GM21576 (cell line): ENCODE data around the gene RAC3.

Experiments
- ATAC-seq: cut with Tn5 transposase; IDR thresholded peaks from one replicate; pipeline ENCODE4 v1.9.1; 2021; ENCODE audit warnings: mild to moderate bottlenecking, moderate library complexity; ENCODE audit not compliant: unreplicated experiment

Gene RAC3

DNA sequence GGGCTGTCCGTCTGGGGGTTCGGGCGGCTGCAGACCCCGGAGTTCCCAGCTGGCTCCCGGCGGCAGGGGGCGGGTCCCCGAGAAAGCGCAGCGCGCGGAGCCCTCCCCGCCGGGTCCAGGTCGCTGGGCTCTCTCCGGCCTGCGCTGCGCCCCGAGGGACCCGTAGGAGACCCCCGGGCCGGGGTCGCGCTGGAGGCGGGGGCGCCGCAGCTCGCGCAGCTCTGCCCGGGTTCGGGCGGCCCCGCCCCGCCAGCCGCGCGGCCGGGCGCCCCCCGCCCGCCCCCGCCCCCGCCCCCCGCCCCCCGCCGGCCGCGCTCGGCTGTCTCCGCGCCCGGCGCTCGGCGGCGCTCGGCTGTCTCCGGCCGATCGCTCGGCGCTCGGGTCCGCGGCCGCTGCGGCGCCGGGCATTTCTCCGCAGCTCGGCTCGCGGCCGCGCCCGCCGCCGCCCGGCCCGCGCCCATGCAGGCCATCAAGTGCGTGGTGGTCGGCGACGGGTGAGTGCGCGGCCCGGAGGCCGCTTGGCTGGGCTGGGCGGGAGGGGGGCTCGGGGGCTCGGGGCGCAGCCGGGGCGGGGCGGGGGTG lies at the start of gene RAC3:
Gene RAC3, plus strand, starts transcription at position 376 of the 582 bp plus-strand sequence. Its CDS starts 84 bp downstream, at position 460.
- ATAC-seq = no peak

DNA sequence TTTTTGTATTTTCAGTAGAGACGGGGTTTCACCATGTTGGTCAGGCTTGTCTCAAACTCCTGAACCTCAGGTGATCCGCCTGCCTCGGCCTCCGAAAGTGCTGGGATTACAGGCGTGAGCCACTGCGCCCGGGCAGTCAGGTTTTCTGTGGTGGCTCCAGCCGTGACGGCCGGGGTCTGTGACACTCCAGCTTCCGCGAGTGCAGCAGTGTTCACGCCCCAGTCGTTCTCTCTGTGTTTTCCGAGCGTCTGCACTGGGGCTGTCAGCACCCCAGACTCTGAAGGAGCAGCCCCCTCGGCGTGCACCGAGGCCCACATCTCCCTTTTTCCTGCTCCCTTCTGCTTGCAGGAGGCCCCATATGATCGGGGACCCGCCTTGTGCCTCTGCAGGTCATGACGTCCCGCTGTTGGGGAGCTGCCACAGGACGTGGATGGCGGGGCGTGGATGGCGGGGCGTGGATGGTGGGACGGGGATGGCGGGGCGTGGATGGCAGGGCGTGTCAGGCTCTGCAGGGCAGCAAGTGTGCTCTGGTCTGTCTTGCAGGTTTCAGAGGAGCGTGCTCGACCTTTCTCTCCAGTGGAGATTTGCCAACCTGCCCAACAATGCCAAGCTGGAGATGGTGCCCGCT lies 48.4 kb upstream of the RAC3 start:
- ATAC-seq = no peak

- ATAC-seq = no peak
Measured at GRCh38 chr17:81983639-81984373, 47.7 kb upstream of the RAC3 start.

GRCh38 chr17:81984773-81985410 lies 46.6 kb upstream of the RAC3 start:
- ATAC-seq = no peak

GRCh38 chr17:81986606-81987005 lies 44.9 kb upstream of the RAC3 start:
- no peak for ATAC-seq

GRCh38 chr17:81987161-81987770 lies 44.2 kb upstream of the RAC3 start:
- ATAC-seq = no peak

DNA sequence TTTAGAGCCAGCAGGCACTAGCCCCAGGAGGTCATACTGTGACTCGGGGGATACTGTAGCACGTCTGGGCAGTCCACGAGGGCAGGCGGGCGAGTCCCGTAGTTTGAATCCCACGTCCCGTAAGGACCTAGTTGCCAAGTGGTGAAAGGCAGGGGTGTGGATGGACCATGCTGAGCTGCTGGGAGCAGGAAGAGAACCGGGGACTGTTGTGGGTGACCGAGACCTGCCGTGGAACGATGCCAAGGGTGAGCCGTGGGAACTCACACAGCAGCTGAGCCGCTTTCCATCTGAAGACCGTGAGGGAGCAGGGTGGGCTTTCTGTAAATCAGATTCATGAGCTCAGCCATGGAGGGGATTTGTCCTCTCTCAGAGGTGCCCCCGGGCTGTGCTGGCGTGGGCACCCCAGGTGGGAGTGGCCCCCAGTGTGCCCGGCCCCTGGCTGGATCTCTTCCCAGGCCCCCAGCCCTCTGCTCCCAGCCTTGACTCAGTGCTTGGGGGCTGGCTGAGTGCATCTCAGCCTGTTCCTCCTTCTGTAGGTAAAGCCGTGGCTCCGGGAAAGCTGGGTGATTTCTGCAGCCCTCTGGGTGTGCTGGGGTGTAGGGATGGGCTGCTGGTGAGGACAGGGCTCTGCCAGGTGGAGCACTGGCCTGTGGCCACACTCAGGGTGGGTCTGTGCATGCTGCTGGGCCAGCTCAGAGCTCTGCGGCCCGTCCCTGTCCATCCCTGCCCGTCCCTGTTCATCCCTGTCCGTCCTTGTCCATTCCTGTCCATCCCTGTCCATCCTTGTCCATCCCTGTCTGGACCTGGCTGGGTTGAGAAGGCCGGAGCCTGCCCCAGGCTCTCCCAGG lies 40.4 kb upstream of the RAC3 start:
- ATAC-seq = no peak

DNA sequence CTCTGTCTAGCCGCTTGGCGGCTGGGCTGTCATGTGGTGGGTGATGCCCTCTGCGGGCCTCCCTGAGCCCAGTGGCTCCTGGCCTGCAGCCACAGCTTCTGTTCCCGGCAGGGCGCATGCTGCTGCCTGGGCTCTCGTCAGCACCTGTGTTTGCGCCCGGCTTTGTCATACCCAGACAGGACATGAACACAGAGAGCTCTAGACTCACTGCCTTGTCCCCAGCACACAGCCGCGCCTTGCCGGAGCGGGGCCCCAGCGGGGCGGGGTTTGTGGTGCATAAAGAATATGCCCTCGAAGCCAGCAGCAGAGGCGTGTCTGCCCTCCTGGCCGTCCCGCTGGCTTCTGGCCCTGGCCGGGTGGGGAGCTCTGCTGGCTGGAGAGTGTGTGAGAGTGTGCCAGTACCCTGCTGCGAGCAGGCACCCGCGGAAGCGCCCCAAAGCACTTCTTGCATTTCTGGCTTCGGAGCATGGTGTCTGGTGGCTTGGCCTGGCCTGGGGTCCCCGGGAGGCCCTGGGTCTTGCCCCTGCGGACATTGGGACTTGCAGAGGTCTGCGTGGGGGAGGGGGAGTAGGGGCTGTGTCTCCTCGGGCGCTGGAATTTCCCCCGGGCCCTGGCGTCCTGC lies 39.7 kb upstream of the RAC3 start:
- no peak for ATAC-seq

DNA sequence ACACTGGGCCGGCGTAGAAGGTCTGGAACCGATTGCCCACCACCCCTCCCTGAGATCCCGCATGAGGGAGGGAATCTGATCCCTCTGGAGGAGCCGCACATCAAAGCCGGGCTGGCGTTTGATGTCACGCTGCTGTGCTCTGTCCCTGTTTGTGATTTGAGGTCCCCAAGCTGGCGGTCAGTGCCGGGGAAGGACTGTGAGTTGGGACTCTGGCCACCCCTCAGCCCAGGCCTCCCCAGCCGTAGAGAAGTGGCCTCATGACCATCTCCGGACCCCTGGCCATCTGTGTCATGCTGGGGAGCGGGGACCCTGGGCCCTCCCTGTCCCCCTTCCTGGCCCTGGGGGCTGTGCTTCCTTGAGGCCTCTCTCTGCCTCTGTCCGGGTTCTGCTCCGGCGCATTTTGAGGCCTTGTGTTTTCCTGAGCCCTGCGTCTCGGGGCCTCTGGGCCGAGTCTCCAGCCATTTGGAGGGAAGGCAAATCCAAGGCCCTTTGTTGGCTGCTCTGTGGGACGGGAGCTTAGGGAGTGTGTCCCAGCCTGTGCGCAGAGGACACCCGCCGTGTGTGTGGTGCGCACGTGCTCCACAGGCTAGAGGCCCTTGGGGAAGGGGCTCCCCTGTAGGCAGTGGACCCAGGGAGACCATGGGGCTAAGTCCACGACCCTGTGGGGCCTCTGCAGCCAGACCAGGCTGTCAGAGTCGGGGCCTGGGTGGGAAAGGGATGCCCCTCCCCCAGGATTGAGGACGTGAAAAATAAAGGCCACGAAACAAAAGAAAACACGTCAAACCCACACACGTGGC lies 39.0 kb upstream of the RAC3 start:
- ATAC-seq = no peak

GRCh38 chr17:81993729-81994592 lies 37.5 kb upstream of the RAC3 start:
- ATAC-seq = no peak

GRCh38 chr17:81994593-81995462 lies 36.6 kb upstream of the RAC3 start:
- ATAC-seq = no peak

DNA sequence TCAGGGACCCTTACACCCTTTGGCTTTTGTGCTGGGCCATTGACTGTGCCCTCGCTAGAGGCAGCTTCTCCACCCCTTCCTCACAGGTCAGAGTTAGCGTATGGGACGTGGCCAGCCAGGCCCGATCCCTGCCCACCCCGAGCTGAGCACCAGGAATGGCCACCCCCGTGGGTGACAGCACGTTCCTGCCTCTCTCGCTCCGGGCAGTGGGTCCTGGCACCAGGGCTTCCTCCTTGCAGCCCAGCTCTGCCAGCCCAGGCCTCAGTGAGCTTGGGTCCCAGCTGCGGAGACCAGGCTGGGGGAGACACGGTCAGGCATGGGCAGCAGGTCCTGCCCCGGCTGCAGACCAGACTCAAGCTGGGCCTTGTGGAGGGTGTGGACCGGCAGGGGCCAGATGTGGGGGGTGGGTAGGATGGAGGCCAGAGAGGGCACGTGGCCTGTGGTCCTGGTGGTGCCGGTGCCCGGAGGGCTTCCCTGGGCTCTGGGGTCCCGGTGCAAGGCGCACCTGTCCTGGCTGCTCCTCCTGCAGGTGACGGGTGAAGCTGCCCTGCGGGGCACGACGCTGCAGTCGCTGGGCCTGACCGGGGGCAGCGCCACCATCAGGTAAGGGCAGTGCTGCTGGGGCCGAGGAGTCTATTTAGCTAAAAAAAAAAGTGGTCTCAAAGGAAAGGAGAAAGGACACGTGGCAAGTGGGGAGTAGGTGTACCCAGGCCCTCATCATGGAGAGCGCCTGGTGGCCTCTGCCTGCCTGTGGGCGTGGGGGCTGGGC lies 35.8 kb upstream of the RAC3 start:
- ATAC-seq = no peak

GRCh38 chr17:81996232-81996756 lies 35.2 kb upstream of the RAC3 start:
- ATAC-seq = no peak

DNA sequence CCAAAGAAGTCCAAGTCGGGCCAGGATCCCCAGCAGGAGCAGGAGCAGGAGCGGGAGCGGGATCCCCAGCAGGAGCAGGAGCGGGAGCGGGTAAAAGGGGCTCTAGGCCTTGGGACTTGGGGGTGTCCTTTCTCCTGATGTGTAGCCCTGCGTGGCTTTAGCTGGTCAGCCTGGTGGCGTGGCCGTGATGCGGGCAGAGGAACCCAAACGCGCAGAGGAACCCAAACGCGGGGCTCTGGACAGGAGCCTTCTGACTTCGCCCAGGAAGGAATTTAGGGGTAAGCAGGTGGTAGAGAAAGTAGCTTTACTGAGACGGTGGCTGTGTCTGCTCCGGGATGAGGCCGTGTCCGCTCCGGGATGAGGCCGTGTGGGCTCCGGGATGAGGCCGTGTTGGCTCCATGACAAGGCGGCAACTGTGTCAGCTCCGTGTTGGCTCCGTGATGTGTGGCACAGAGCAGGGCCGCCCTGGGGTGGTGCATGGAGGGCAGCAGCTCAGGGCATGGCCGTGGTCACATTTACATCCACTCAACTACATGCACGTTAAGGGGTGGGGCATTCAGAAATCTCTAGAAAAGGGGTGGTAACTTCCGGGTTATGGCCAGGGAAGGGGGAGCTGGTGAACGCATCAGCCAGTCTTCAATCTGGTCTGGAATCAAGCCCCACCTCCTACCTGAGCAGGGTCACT lies 34.6 kb upstream of the RAC3 start:
- ATAC-seq = no peak

DNA sequence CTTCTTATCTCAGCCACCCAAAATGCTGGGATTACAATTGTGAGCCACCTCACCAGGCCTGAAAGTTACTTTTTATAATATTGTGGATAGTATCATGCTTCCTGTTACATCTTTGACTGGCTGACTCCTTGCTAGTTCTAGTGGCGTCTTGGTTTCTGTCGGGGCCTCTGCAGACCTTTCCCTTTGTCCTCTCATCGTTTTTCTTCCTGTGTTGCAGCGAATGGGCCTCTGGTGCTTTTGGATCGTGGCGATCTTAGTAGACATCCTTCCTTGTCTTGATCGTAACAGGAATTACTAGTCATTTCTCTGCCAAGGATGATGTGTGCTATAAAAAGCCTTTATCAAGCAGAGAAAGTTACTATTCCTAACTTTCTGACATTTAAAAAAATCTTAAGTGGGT lies 33.3 kb upstream of the RAC3 start:
- ATAC-seq = no peak
